ENCODE data around the gene PDCD1LG2.

DNA sequence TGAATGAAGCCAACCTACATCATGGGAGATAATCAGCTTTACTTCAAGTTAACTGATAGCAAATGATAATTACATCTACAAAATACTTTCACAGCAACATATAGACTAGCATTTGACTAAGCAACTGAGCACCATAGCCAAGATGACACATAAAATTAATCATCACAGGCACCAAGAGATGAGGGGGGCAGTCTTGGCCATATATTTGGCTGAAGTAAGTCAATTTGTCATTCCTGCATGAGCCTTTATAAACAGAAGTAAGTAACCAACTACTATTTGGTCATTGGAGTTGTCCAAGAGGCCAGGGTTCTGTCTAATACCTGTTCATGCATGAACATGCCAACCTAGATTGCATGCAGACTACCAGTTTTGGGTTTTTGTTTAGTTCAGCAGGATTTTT is 53.6 kb downstream of the PDCD1LG2 start:
- no peak for TF ChIP-seq EZH2phosphoT487 (IDR thresholded peaks at IDR 0.05; ENCODE audit: unreplicated experiment)
- TF ChIP-seq, protein P1, sequence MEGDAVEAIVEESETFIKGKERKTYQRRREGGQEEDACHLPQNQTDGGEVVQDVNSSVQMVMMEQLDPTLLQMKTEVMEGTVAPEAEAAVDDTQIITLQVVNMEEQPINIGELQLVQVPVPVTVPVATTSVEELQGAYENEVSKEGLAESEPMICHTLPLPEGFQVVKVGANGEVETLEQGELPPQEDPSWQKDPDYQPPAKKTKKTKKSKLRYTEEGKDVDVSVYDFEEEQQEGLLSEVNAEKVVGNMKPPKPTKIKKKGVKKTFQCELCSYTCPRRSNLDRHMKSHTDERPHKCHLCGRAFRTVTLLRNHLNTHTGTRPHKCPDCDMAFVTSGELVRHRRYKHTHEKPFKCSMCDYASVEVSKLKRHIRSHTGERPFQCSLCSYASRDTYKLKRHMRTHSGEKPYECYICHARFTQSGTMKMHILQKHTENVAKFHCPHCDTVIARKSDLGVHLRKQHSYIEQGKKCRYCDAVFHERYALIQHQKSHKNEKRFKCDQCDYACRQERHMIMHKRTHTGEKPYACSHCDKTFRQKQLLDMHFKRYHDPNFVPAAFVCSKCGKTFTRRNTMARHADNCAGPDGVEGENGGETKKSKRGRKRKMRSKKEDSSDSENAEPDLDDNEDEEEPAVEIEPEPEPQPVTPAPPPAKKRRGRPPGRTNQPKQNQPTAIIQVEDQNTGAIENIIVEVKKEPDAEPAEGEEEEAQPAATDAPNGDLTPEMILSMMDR (conservative IDR thresholded peaks at IDR 0.05; ENCODE audit: low read depth in 2 of 2) = no peak
- TF ChIP-seq, protein P2, sequence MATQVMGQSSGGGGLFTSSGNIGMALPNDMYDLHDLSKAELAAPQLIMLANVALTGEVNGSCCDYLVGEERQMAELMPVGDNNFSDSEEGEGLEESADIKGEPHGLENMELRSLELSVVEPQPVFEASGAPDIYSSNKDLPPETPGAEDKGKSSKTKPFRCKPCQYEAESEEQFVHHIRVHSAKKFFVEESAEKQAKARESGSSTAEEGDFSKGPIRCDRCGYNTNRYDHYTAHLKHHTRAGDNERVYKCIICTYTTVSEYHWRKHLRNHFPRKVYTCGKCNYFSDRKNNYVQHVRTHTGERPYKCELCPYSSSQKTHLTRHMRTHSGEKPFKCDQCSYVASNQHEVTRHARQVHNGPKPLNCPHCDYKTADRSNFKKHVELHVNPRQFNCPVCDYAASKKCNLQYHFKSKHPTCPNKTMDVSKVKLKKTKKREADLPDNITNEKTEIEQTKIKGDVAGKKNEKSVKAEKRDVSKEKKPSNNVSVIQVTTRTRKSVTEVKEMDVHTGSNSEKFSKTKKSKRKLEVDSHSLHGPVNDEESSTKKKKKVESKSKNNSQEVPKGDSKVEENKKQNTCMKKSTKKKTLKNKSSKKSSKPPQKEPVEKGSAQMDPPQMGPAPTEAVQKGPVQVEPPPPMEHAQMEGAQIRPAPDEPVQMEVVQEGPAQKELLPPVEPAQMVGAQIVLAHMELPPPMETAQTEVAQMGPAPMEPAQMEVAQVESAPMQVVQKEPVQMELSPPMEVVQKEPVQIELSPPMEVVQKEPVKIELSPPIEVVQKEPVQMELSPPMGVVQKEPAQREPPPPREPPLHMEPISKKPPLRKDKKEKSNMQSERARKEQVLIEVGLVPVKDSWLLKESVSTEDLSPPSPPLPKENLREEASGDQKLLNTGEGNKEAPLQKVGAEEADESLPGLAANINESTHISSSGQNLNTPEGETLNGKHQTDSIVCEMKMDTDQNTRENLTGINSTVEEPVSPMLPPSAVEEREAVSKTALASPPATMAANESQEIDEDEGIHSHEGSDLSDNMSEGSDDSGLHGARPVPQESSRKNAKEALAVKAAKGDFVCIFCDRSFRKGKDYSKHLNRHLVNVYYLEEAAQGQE (IDR thresholded peaks at IDR 0.05; ENCODE audit: unreplicated experiment) = no peak
- TF ChIP-seq EZH2 (IDR thresholded peaks at IDR 0.05; ENCODE audit: low read depth, unreplicated experiment) = no peak
- no peak for TF ChIP-seq JUNB (IDR thresholded peaks at IDR 0.05; ENCODE audit: unreplicated experiment)
- TF ChIP-seq, protein P3, sequence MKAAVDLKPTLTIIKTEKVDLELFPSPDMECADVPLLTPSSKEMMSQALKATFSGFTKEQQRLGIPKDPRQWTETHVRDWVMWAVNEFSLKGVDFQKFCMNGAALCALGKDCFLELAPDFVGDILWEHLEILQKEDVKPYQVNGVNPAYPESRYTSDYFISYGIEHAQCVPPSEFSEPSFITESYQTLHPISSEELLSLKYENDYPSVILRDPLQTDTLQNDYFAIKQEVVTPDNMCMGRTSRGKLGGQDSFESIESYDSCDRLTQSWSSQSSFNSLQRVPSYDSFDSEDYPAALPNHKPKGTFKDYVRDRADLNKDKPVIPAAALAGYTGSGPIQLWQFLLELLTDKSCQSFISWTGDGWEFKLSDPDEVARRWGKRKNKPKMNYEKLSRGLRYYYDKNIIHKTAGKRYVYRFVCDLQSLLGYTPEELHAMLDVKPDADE (IDR thresholded peaks at IDR 0.05) = no peak
- no peak for TF ChIP-seq POLR2AphosphoS5 (IDR thresholded peaks at IDR 0.05; ENCODE audit: low read depth)
- TF ChIP-seq NANOG (IDR thresholded peaks at IDR 0.05; ENCODE audit: borderline replicate concordance) = no peak
- no peak for TF ChIP-seq ZNF114 (CRISPR knock-in tag; IDR thresholded peaks at IDR 0.05)
- TF ChIP-seq STAT1 (IDR thresholded peaks at IDR 0.05; ENCODE audit: unreplicated experiment) = no peak
- no peak for TF ChIP-seq CREB1 (CRISPR knock-in tag; IDR thresholded peaks at IDR 0.05; ENCODE audit: low read depth)
- TF ChIP-seq ZNF462 (CRISPR knock-in tag; IDR thresholded peaks at IDR 0.05) = no peak
- TF ChIP-seq ZNF331 (CRISPR knock-in tag; IDR thresholded peaks at IDR 0.05; ENCODE audit: low read depth) = no peak

All from GM23338 (cell line).